GM23338 (cell line): Measurements from ENCODE around the gene TGM2. TPM values are rescaled to one million over a fixed set of nuclear protein-coding genes. Genes with fewer than 3 reads are reported as not detected.

Experiments used
- ATAC-seq: fragments of 200-7000 bp; cut with Tn5 transposase; 3 replicates; pipeline ENCODE4 v1.9.1; 2020
- DNase-seq: peaks from one replicate; pipeline ENCODE4 v3.0.0-alpha.2; 2015; ENCODE audit warnings: low spot score
- H2AFZ ChIP-seq: fragments of 200-600 bp; sonication (generic); 2 replicates; pipeline ENCODE4 v1.8.0; 2016; ENCODE audit warnings: antibody characterized with exemption, mild to moderate bottlenecking, moderate library complexity
- H3F3A ChIP-seq: fragments of 200-600 bp; sonication (generic); replicated peaks from 2 replicates; pipeline ENCODE4 v1.8.0; 2017; ENCODE audit warnings: antibody characterized with exemption, mixed run types, low read depth
- H3K27ac ChIP-seq: fragments of 200-600 bp; sonication (generic); 2 replicates; pipeline ENCODE4 v1.6.1; 2016; ENCODE audit warnings: low read depth
- H3K27me3 ChIP-seq: fragments of 200-600 bp; sonication (generic); 2 replicates; pipeline ENCODE4 v1.8.0; 2016; ENCODE audit warnings: mild to moderate bottlenecking, mixed run types, moderate library complexity; ENCODE audit not compliant: insufficient read depth
- H3K36me3 ChIP-seq: fragments of 200-600 bp; sonication (generic); 2 replicates; pipeline ENCODE4 v1.8.0; 2016; ENCODE audit warnings: mild to moderate bottlenecking; ENCODE audit not compliant: insufficient read depth
- H3K4me1 ChIP-seq: fragments of 200-600 bp; sonication (generic); 2 replicates; pipeline ENCODE4 v1.8.0; 2016; ENCODE audit warnings: mild to moderate bottlenecking, moderate library complexity; ENCODE audit not compliant: insufficient read depth
- H3K4me2 ChIP-seq: fragments of 200-600 bp; sonication (generic); 2 replicates; pipeline ENCODE4 v1.7.1; 2017; ENCODE audit warnings: mixed run types
- H3K4me3 ChIP-seq: fragments of 200-600 bp; sonication (generic); 2 replicates; pipeline ENCODE4 v1.6.1; 2016; ENCODE audit warnings: mixed run types
- H3K79me2 ChIP-seq: fragments of 200-600 bp; sonication (generic); replicated peaks from 2 replicates; pipeline ENCODE4 v1.8.0; 2017; ENCODE audit warnings: mild to moderate bottlenecking; ENCODE audit not compliant: insufficient read depth
- H3K9me2 ChIP-seq: fragments of 200-600 bp; sonication (generic); 2 replicates; pipeline ENCODE4 v1.8.0; 2017; ENCODE audit not compliant: insufficient read depth
- H4K20me1 ChIP-seq: fragments of 200-600 bp; sonication (generic); replicated peaks from 2 replicates; pipeline ENCODE4 v1.8.0; 2017; ENCODE audit warnings: mild to moderate bottlenecking; ENCODE audit not compliant: insufficient read depth
- H3K27ac Mint-ChIP-seq: 2 replicates; pipeline ENCODE4 v1.8.0; 2020; ENCODE audit warnings: inconsistent platforms, mild to moderate bottlenecking, moderate library complexity, mixed read lengths
- H3K27me3 Mint-ChIP-seq: 3 replicates; pipeline ENCODE4 v1.8.0; 2022; ENCODE audit warnings: low read depth, mild to moderate bottlenecking, moderate library complexity, mixed read lengths, inconsistent platforms; ENCODE audit not compliant: insufficient read depth, poor library complexity
- H3K36me3 Mint-ChIP-seq: 3 replicates; pipeline ENCODE4 v1.8.0; 2021; ENCODE audit warnings: low read depth, mild to moderate bottlenecking, inconsistent platforms, moderate library complexity, mixed read lengths
- H3K4me1 Mint-ChIP-seq: 3 replicates; pipeline ENCODE4 v1.8.0; 2020; ENCODE audit warnings: mild to moderate bottlenecking, inconsistent platforms, mixed read lengths
- H3K4me3 Mint-ChIP-seq: 3 replicates; pipeline ENCODE4 v1.8.0; 2021; ENCODE audit warnings: moderate library complexity, mild to moderate bottlenecking, inconsistent platforms, mixed read lengths
- H3K9me3 Mint-ChIP-seq: 3 replicates; pipeline ENCODE4 v1.8.0; 2020; ENCODE audit warnings: moderate library complexity, mild to moderate bottlenecking, inconsistent platforms, mixed read lengths
- CREB1 ChIP-seq: fragments of 250-450 bp; sonication (Bioruptor Pico); IDR thresholded peaks from 2 replicates; pipeline ENCODE4 v1.5.0; 2020; ENCODE audit warnings: low read depth, mild to moderate bottlenecking, moderate library complexity
- CTCF ChIP-seq, 2 experiments: fragments of 200-600 bp in 1 of 2; sonication (generic) in 1 of 2; conservative IDR thresholded peaks; 2 replicates each; pipeline versions ENCODE4 v1.5.1 to v1.6.1; 2016 to 2017; ENCODE audit warnings: antibody characterized with exemption in 2 of 2, low read depth in 2 of 2, mild to moderate bottlenecking in 2 of 2, moderate library complexity in 1 of 2
- ETS1 ChIP-seq: IDR thresholded peaks from 2 replicates; pipeline ENCODE4 v1.6.1; 2016; ENCODE audit warnings: antibody characterized with exemption
- EZH2 ChIP-seq: fragments of 200-600 bp; sonication (generic); IDR thresholded peaks from one replicate; pipeline ENCODE4 v1.8.0; 2017; ENCODE audit warnings: antibody characterized with exemption, mild to moderate bottlenecking, low read depth; ENCODE audit not compliant: unreplicated experiment
- NANOG ChIP-seq: IDR thresholded peaks from 2 replicates; pipeline ENCODE4 v1.6.1; 2016; ENCODE audit warnings: antibody characterized with exemption, borderline replicate concordance
- STAT1 ChIP-seq: IDR thresholded peaks from one replicate; pipeline ENCODE4 v1.6.1; 2016; ENCODE audit warnings: antibody characterized with exemption; ENCODE audit not compliant: unreplicated experiment
- ZNF114 ChIP-seq: fragments of 250-450 bp; sonication (Bioruptor Pico); IDR thresholded peaks from 2 replicates; pipeline ENCODE4 v1.5.0; 2020; ENCODE audit warnings: mild to moderate bottlenecking, moderate library complexity
- polyA plus RNA-seq: library from polyadenylated mRNA; unstranded; fragments of >200 nt; fragmentation: Nextera tagmentation; extraction: Ambion mirVana; gene quantifications from 2 replicates; pipeline ENCODE4 v1.2.1, GENCODE V29; 2016
- total RNA-seq: library from RNA; depleted of rRNA; stranded (reverse); fragments of >200 nt; shearing (Covaris generic); gene quantifications from 2 replicates; pipeline ENCODE4 v1.2.3, GENCODE V29; 2014

TGM2 gene
- total and polyA plus RNA-seq, 2 experiments from 2014 or later, result 0.45 to 1.0 TPM

- no peak overlapping the region for H3K4me3 ChIP-seq
- no peaks in the 10 kb centered on the region for H3F3A ChIP-seq
- peaks cover 4% of the 10 kb centered on the region for H3K27me3 Mint-ChIP-seq
- H3K4me1 Mint-ChIP-seq, result no peaks in the 10 kb centered on the region
- H3K27ac ChIP-seq, result no peak overlapping the region
- no peak overlapping the region for H3K4me2 ChIP-seq
- no peak overlapping the region for H2AFZ ChIP-seq
- H3K27me3 ChIP-seq, result no peaks in the 10 kb centered on the region
- H3K9me2 ChIP-seq, result no peaks in the 10 kb centered on the region
- DNase-seq (no peak), ATAC-seq (no peak)
- H4K20me1 ChIP-seq, result no peaks in the 10 kb centered on the region
- H3K36me3 Mint-ChIP-seq, result no peaks in the 10 kb centered on the region
- no peak overlapping the region for H3K4me3 Mint-ChIP-seq
- H3K27ac Mint-ChIP-seq, result no peak overlapping the region
- no peak for TF ChIP-seq ETS1
- TF ChIP-seq CREB1, result no peak
- TF ChIP-seq CTCF (conservative IDR thresholded peaks at IDR 0.05; ENCODE audit: low read depth in 2 of 2), result no peak
- no peaks in the 10 kb centered on the region for H3K4me1 ChIP-seq
- H3K36me3 ChIP-seq, result no peaks in the 10 kb centered on the region
- no peaks in the 10 kb centered on the region for H3K9me3 Mint-ChIP-seq
- no peaks in the 10 kb centered on the region for H3K79me2 ChIP-seq
These were observed 45.7 kb upstream of the TGM2 start for GRCh38 chr20:38210741-38211140.

GRCh38 chr20:38209736-38210405 is 44.8 kb upstream of the TGM2 start:
- Histone ChIP-seq H4K20me1 (no peaks in the 10 kb centered on the region), H3K4me1 (no peaks in the 10 kb centered on the region), H3K36me3 (no peaks in the 10 kb centered on the region), H3K27me3 (no peaks in the 10 kb centered on the region), H3K4me3 (no peak overlapping the region), H3K27ac (no peak overlapping the region), H3K4me2 (no peak overlapping the region), H3K79me2 (no peaks in the 10 kb centered on the region), H3K9me2 (no peaks in the 10 kb centered on the region), H2AFZ (no peak overlapping the region), H3F3A (no peaks in the 10 kb centered on the region)
- Mint-ChIP-seq H3K27ac (no peak overlapping the region), H3K36me3 (no peaks in the 10 kb centered on the region), H3K4me1 (no peaks in the 10 kb centered on the region), H3K4me3 (no peak overlapping the region), H3K9me3 (no peaks in the 10 kb centered on the region), H3K27me3 (peaks cover 1% of the 10 kb centered on the region)
- ATAC-seq, result no peak
- no peak for TF ChIP-seq ZNF114
- TF ChIP-seq STAT1, result no peak
- TF ChIP-seq ETS1, result no peak
- no peak for TF ChIP-seq EZH2
- TF ChIP-seq NANOG, result no peak
- no peak for DNase-seq
